Epithelial cell of proximal tubule (primary cell): ENCODE measurements around the gene CGN. TPM values are rescaled to one million over a fixed set of nuclear protein-coding genes. Genes with fewer than 3 reads are reported as not detected.

ENCODE experiments used
- DNase-seq: peaks from one replicate; pipeline ENCODE4 v3.0.0-alpha.2; 2011; ENCODE audit warnings: low read depth
- H3K4me3 ChIP-seq: 2 replicates; pipeline ENCODE4 v1.5.1; 2011; ENCODE audit warnings: low read depth, mild to moderate bottlenecking, low read length
- CTCF ChIP-seq: conservative IDR thresholded peaks from 2 replicates; pipeline ENCODE4 v1.5.1; 2012; ENCODE audit warnings: low read depth, mild to moderate bottlenecking, low read length
- total RNA-seq: library from RNA; depleted of rRNA; stranded (reverse); fragments of >200 nt; gene quantifications from 2 replicates; pipeline ENCODE4 v1.2.3, GENCODE V29; 2015

The CGN gene
- total RNA-seq, result 9.5 and 10.1 TPM in 2 replicates

DNA sequence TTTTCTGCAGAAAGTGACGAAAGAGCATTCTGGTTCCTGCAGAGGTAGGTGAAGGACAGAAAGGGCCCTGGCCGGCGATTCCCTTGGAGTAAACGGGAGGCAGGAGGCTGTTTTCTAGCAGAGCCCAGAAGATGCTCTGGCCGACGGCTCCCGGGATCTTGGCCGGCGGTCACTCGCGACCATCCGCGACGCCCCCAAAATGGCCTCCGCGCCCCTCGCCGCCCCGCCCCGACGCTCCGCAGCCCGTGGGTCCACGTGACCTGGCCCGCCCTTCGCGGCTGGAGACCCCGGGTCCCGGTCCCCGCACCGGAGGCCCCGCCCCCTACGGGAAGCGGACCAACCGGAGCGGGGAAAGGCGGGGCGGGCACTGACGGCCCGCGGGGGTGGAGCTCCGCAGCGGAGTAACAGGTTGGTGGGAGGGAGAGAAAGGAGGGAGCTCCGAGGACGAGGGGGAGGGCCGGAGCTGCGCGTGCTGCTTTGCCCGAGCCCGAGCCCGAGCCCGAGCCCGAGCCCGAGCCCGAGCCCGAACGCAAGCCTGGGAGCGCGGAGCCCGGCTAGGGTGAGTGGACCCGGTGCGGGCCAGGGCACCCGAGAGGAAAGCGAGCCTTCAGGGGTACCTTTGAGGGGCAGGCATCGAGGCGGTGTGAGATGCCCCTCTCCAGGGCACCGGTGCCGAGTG lies at the start of gene CGN:
TSS of gene CGN (plus strand) at position 431 of the 679 bp plus-strand sequence. CDS start 7,133 bp downstream, outside the sequence.
- no peak for TF ChIP-seq CTCF
- DNase-seq, result no peak
- peak within 1 kb of the TSS; percentile 66 for H3K4me3 ChIP-seq

DNA sequence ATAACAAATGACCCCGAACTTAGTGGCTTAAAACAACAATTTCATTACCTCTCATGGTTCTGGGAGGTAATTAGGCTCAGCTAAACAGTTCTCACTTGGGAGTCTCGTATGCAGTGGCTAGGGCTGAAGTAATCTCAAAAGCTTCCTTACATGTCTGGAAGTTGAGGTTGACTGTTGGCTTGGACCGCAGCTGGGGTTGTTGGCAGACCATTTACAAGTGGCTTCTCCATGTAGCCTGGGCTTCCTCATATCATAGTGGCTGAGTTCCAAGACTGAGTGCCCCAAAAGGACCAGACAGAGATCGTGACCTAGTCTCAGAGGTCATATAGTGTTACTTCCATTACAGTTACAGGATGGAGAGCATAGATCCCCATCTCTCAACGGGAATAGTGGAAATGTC lies 49.5 kb upstream of the CGN start:
- no peak overlapping the region for H3K4me3 ChIP-seq
- no peak for DNase-seq
- TF ChIP-seq CTCF, result no peak

- DNase-seq, result no peak
- TF ChIP-seq CTCF, result no peak
- no peak overlapping the region for H3K4me3 ChIP-seq
These were observed 46.2 kb upstream of the CGN start for GRCh38 chr1:151465026-151465425.

- DNase-seq, result no peak
- peak overlapping the region; percentile 55 for H3K4me3 ChIP-seq
- TF ChIP-seq CTCF, result no peak
These were observed 38.1 kb upstream of the CGN start for GRCh38 chr1:151472856-151473731.

DNA sequence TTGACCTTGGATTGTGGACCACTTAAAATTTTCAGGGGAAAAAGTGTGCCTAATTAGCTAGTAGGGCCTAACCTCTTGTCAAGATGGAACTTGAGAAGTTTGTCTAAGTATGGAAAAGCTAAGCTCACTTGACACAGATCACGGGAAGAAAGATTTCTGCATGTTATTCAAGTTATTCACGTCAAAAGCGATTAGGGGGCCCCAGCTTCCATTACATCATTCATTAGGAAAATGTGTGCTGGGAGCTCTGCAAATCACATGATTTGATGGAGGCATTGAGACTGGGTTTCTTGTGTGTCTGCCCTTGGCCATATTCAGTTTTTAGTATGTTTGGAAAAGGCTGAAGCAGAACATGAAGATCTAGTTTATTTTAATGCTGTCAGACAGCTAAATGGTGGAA lies 36.4 kb upstream of the CGN start:
- no peak for TF ChIP-seq CTCF
- no peak for DNase-seq
- H3K4me3 ChIP-seq, result no peak overlapping the region

DNA sequence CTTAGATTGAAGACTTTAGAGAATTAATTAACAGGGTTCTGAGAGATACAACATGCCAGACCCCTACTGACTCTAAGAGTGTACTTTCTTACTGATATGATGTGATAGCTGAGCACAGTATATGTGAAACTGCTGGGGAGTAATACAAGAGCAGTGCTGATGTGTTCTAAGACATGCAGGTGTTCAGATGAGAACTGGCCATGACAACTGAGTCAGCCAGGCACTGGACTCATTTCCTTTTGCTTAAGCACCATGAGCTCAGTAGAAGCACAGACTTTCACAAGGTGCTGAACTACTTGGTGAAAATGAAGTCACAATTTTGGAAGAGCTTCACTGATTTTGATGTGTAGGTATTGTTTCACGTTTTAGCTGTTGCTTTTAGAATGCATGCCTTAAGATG lies 36.0 kb upstream of the CGN start:
- H3K4me3 ChIP-seq, result no peak overlapping the region
- no peak for DNase-seq
- no peak for TF ChIP-seq CTCF
